Endometrial microvascular endothelial cells (primary cell): ENCODE data around the gene CCT4. TPM values are rescaled to one million over a fixed set of nuclear protein-coding genes. Genes with fewer than 3 reads are reported as not detected.
"Not testable (repeated sequence)": the region's sequence is repeated elsewhere in the genome, so short reads cannot be mapped to it uniquely, and the experiment has no call there.

Experiments
- in situ Hi-C: cut with HindIII; loops from 2 replicates; pipeline ENCODE4 v1.10.0; 2017; ENCODE audit warnings: low sequenced_read_pairs, low pct_unique_long_range_greater_than_20kb; ENCODE audit errors: inconsistent ontology term
- total RNA-seq: library from RNA; depleted of rRNA; stranded (reverse); fragments of >200 nt; gene quantifications from one replicate; pipeline ENCODE4 v1.2.3, GENCODE V29; 2015; ENCODE audit errors: inconsistent ontology term

The CCT4 gene
- total RNA-seq, 1 donor from 2014 or later: 216 TPM

GRCh38 chr2:61885896-61886603 is 2.4 kb downstream of the CCT4 start:
- in situ Hi-C loops: no loop called here

GRCh38 chr2:61882850-61883249 is 5.6 kb downstream of the CCT4 start:
- in situ Hi-C loops: no loop called here

- in situ Hi-C loops: not testable (repeated sequence)
Measured at GRCh38 chr2:61879351-61879750, 9.1 kb downstream of the CCT4 start.

- in situ Hi-C loops: no loop called here
Measured at GRCh38 chr2:61878761-61879160, 9.7 kb downstream of the CCT4 start.

- in situ Hi-C loops: no loop called here
Measured at GRCh38 chr2:61877571-61878245, 10.7 kb downstream of the CCT4 start.

GRCh38 chr2:61876400-61876799 is 12.1 kb downstream of the CCT4 start:
- in situ Hi-C loops: no loop called here

- in situ Hi-C loops: not testable (repeated sequence)
Measured at GRCh38 chr2:61866482-61867089, 21.9 kb downstream of the CCT4 start.

GRCh38 chr2:61862085-61862484 is 26.4 kb downstream of the CCT4 start:
- in situ Hi-C loops: no loop called here

- in situ Hi-C loops: no loop called here
Measured at GRCh38 chr2:61857224-61857623, 31.2 kb downstream of the CCT4 start.

GRCh38 chr2:61855318-61855613 is 33.2 kb downstream of the CCT4 start:
- in situ Hi-C loops: no loop called here

GRCh38 chr2:61854564-61855317 is 33.7 kb downstream of the CCT4 start:
- in situ Hi-C loops: no loop called here

- in situ Hi-C loops: no loop called here
Measured at GRCh38 chr2:61853847-61854563, 34.5 kb downstream of the CCT4 start, which contains the start of gene FAM161A. Gene FAM161A, minus strand, starts transcription at chr2:61854060. Its CDS starts 19 bp downstream, at chr2:61854041.

- in situ Hi-C loops: no loop called here
Measured at GRCh38 chr2:61853086-61853846, 35.2 kb downstream of the CCT4 start.

- in situ Hi-C loops: not testable (repeated sequence)
Measured at GRCh38 chr2:61851270-61851669, 37.2 kb downstream of the CCT4 start.

- in situ Hi-C loops: no loop called here
Measured at GRCh38 chr2:61845320-61845719, 43.1 kb downstream of the CCT4 start.

GRCh38 chr2:61841286-61841685 is 47.2 kb downstream of the CCT4 start:
- in situ Hi-C loops: no loop called here

GRCh38 chr2:61834893-61835292 is 53.6 kb downstream of the CCT4 start:
- in situ Hi-C loops: no loop called here

- in situ Hi-C loops: no loop called here
Measured at GRCh38 chr2:61833971-61834370, 54.5 kb downstream of the CCT4 start.
